HEK293 (cell line): ENCODE results near the gene ARPC4.

Experiments
- CTCF ChIA-PET: fragments of 350-600 bp; formaldehyde crosslinking; extraction: SDS; loops from one replicate; lab custom pipeline; 2021; ENCODE audit warnings: antibody characterized with exemption; lab: Yijun Ruan, JAX
- POLR2A ChIA-PET: fragments of 300-600 bp; formaldehyde crosslinking; extraction: SDS; loops from one replicate; lab custom pipeline; 2020; ENCODE audit warnings: antibody characterized with exemption, inconsistent platforms; lab: Yijun Ruan, JAX
- H3K27ac ChIP-seq: fragments of 200-500 bp; sonication (Bioruptor generic); 2 replicates; pipeline ENCODE4 v1.5.1; 2014; ENCODE audit warnings: low read depth, low read length, control low read depth, inconsistent platforms; ENCODE audit errors: extremely low read depth
- H3K36me3 ChIP-seq, 2 experiments: fragments of 200-500 bp in 1 of 2; sonication (Bioruptor generic) in 1 of 2; 1 replicate in 1 of 2; 2 replicates in 1 of 2; pipeline ENCODE4 v1.5.1; 2014 to 2017; ENCODE audit warnings: inconsistent platforms in 2 of 2, low read length in 2 of 2; ENCODE audit not compliant: control insufficient read depth in 2 of 2, insufficient read depth in 1 of 2
- H3K4me1 ChIP-seq: fragments of 200-500 bp; sonication (Bioruptor generic); 2 replicates; pipeline ENCODE4 v1.5.1; 2014; ENCODE audit warnings: mild to moderate bottlenecking, low read length, inconsistent platforms; ENCODE audit not compliant: control insufficient read depth, insufficient read depth
- H3K4me3 ChIP-seq: 2 replicates; pipeline ENCODE4 v1.5.1; 2011; ENCODE audit warnings: low read depth, mild to moderate bottlenecking, control low read depth, low read length, moderate library complexity
- H3K9me3 ChIP-seq: fragments of 200-500 bp; sonication (Bioruptor generic); 2 replicates; pipeline ENCODE4 v1.5.1; 2014; ENCODE audit warnings: low read depth, low read length, inconsistent platforms; ENCODE audit not compliant: control insufficient read depth, insufficient read depth
- HOXD13 ChIP-seq: sonication (generic); formaldehyde crosslinking; IDR thresholded peaks from 2 replicates; pipeline ENCODE4 v1.8.0; 2022; ENCODE audit warnings: missing genetic modification reagents, borderline replicate concordance
- KLF16 ChIP-seq: fragments of 450-650 bp; formaldehyde crosslinking; IDR thresholded peaks from 2 replicates; pipeline ENCODE4 v1.5.1; 2017; ENCODE audit warnings: missing biosample characterization, missing genetic modification characterization
- OVOL3 ChIP-seq: fragments of 450-650 bp; formaldehyde crosslinking; IDR thresholded peaks from 2 replicates; pipeline ENCODE4 v1.5.1; 2016; ENCODE audit warnings: missing biosample characterization, missing genetic modification characterization
- PRDM1 ChIP-seq: fragments of 450-650 bp; formaldehyde crosslinking; IDR thresholded peaks from 2 replicates; pipeline ENCODE4; 2016; ENCODE audit warnings: missing biosample characterization, missing genetic modification characterization
- REPIN1 ChIP-seq: fragments of 450-650 bp; formaldehyde crosslinking; IDR thresholded peaks from 2 replicates; pipeline ENCODE4 v1.5.1; 2017; ENCODE audit warnings: missing biosample characterization, missing genetic modification characterization, low read depth
- ZBTB1 ChIP-seq: fragments of 450-650 bp; formaldehyde crosslinking; IDR thresholded peaks from 2 replicates; pipeline ENCODE4 v1.5.1; 2016; ENCODE audit warnings: missing biosample characterization, missing genetic modification characterization
- ZNF138 ChIP-seq: fragments of 450-650 bp; formaldehyde crosslinking; IDR thresholded peaks from 2 replicates; pipeline ENCODE4 v1.5.1; 2016; ENCODE audit warnings: missing biosample characterization, missing genetic modification characterization, borderline replicate concordance
- ZNF16 ChIP-seq: fragments of 450-650 bp; formaldehyde crosslinking; IDR thresholded peaks from 2 replicates; pipeline ENCODE4 v1.5.1; 2016; ENCODE audit warnings: low read depth, missing biosample characterization, missing genetic modification characterization
- ZNF174 ChIP-seq: fragments of 450-650 bp; formaldehyde crosslinking; IDR thresholded peaks from 2 replicates; pipeline ENCODE4 v1.5.0; 2017; ENCODE audit warnings: missing biosample characterization, mild to moderate bottlenecking, missing genetic modification characterization
- ZNF214 ChIP-seq: fragments of 450-650 bp; formaldehyde crosslinking; IDR thresholded peaks from 2 replicates; pipeline ENCODE4 v1.5.1; 2017; ENCODE audit warnings: missing biosample characterization, mild to moderate bottlenecking, missing genetic modification characterization, borderline replicate concordance
- ZNF223 ChIP-seq: fragments of 450-650 bp; formaldehyde crosslinking; IDR thresholded peaks from 2 replicates; pipeline ENCODE4 v1.5.1; 2016; ENCODE audit warnings: missing biosample characterization, missing genetic modification characterization
- ZNF350 ChIP-seq: fragments of 450-650 bp; formaldehyde crosslinking; IDR thresholded peaks from 2 replicates; pipeline ENCODE4 v1.5.0; 2017; ENCODE audit warnings: missing biosample characterization, mild to moderate bottlenecking, missing genetic modification characterization
- ZNF354C ChIP-seq: fragments of 450-650 bp; formaldehyde crosslinking; IDR thresholded peaks from 2 replicates; pipeline ENCODE4 v1.5.1; 2016; ENCODE audit warnings: missing biosample characterization, missing genetic modification characterization, low read depth, borderline replicate concordance
- ZNF366 ChIP-seq: fragments of 450-650 bp; formaldehyde crosslinking; conservative IDR thresholded peaks from 2 replicates; pipeline ENCODE4 v1.5.1; 2016; ENCODE audit warnings: missing biosample characterization, missing genetic modification characterization
- ZNF501 ChIP-seq: fragments of 450-650 bp; formaldehyde crosslinking; IDR thresholded peaks from 2 replicates; pipeline ENCODE4 v1.5.1; 2016; ENCODE audit warnings: missing biosample characterization, missing genetic modification characterization
- ZNF544 ChIP-seq: fragments of 450-650 bp; formaldehyde crosslinking; IDR thresholded peaks from 2 replicates; pipeline ENCODE4 v1.5.0; 2017; ENCODE audit warnings: missing biosample characterization, missing genetic modification characterization
- ZNF560 ChIP-seq: fragments of 450-650 bp; formaldehyde crosslinking; IDR thresholded peaks from 2 replicates; pipeline ENCODE4 v1.5.1; 2017; ENCODE audit warnings: missing biosample characterization, missing genetic modification characterization, borderline replicate concordance
- ZNF585B ChIP-seq: fragments of 450-650 bp; formaldehyde crosslinking; IDR thresholded peaks from 2 replicates; pipeline ENCODE4 v1.5.1; 2016; ENCODE audit warnings: missing biosample characterization, missing genetic modification characterization
- ZNF629 ChIP-seq: fragments of 450-650 bp; formaldehyde crosslinking; IDR thresholded peaks from 2 replicates; pipeline ENCODE4 v1.5.1; 2017; ENCODE audit warnings: missing biosample characterization, missing genetic modification characterization
- ZNF701 ChIP-seq: fragments of 450-650 bp; formaldehyde crosslinking; IDR thresholded peaks from 2 replicates; pipeline ENCODE4 v1.5.1; 2016; ENCODE audit warnings: missing biosample characterization, missing genetic modification characterization
- ZNF768 ChIP-seq: fragments of 450-650 bp; formaldehyde crosslinking; IDR thresholded peaks from 2 replicates; pipeline ENCODE4 v1.5.1; 2018; ENCODE audit warnings: missing biosample characterization, mild to moderate bottlenecking, missing genetic modification characterization
- ZNF843 ChIP-seq: fragments of 450-650 bp; formaldehyde crosslinking; IDR thresholded peaks from 2 replicates; pipeline ENCODE4 v1.5.1; 2016; ENCODE audit warnings: missing biosample characterization, missing genetic modification characterization
- ZXDB ChIP-seq: fragments of 450-650 bp; formaldehyde crosslinking; IDR thresholded peaks from 2 replicates; pipeline ENCODE4 v1.5.1; 2016; ENCODE audit warnings: missing biosample characterization, missing genetic modification characterization
- TF ChIP-seq, protein P1 (sequence below): fragments of 450-650 bp; formaldehyde crosslinking; optimal IDR thresholded peaks from 2 replicates; pipeline ENCODE3; 2016; ENCODE audit warnings: missing biosample characterization, mild to moderate bottlenecking, missing genetic modification characterization
- TF ChIP-seq, protein P2 (sequence below): fragments of 450-650 bp; formaldehyde crosslinking; IDR thresholded peaks from 2 replicates; pipeline ENCODE4 v1.5.1; 2016; ENCODE audit warnings: missing biosample characterization, missing genetic modification characterization
- TF ChIP-seq, protein P3 (sequence below): fragments of 450-650 bp; formaldehyde crosslinking; IDR thresholded peaks from 2 replicates; pipeline ENCODE4 v1.5.1; 2016; ENCODE audit warnings: missing biosample characterization, missing genetic modification characterization
- TF ChIP-seq, protein P4 (sequence below): fragments of 450-650 bp; formaldehyde crosslinking; IDR thresholded peaks from 2 replicates; pipeline ENCODE4 v1.5.1; 2016; ENCODE audit warnings: missing biosample characterization, missing genetic modification characterization
- TF ChIP-seq, protein P5 (sequence below): fragments of 450-650 bp; formaldehyde crosslinking; IDR thresholded peaks from 2 replicates; pipeline ENCODE4 v1.5.1; 2016; ENCODE audit warnings: missing biosample characterization, missing genetic modification characterization, borderline replicate concordance

The ARPC4 gene

DNA sequence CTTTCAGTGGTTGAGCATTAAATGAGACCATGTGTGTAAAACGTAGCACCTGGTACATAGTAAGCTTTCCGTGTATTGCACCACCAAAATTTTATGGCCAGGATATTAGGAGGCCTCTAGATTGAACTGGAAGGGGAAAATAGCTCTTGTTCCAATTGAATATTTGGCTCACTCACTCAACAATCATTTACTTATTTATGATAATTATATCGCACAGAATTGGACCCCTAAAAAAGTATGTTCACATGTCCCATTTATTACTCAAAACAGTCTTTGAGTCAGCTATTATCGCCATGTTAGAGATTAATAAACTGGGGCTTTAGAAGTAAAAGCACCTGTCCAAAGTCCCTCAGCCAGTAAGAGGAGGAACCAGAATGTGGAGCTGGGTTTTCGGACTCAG lies 12.1 kb downstream of the ARPC4 start:
- ChIA-PET POLR2A (interaction anchor here (0.6 to 2.3 kb wide), 2 partner anchors 12 to 20 kb away, joined by 6 to 14 read pairs; partner anchors contain the start of genes ARPC4 and TADA3), CTCF (interaction anchor here (0.6 kb wide), 1 partner anchor 12 kb away, joined by 3 read pairs; the partner anchor contains the start of gene ARPC4)
- Histone ChIP-seq H3K9me3 (no peaks in the 10 kb centered on the region), H3K4me1 (peaks cover 6% of the 10 kb centered on the region; the same call in 1 of the 2 replicates), H3K27ac (no peak overlapping the region), H3K36me3 (peaks cover 42 to 88% of the 10 kb centered on the region in 2 experiments), H3K4me3 (no peak overlapping the region)
- TF ChIP-seq ZNF629 (tag by site-specific recombination) (no peak), REPIN1 (tag by site-specific recombination) (no peak), HOXD13 (no peak), ZNF585B (tag by site-specific recombination) (no peak), ZNF366 (tag by site-specific recombination) (no peak), ZNF214 (tag by site-specific recombination) (no peak), ZNF843 (tag by site-specific recombination) (no peak), ZNF16 (tag by site-specific recombination) (no peak), KLF16 (tag by site-specific recombination) (no peak), OVOL3 (no peak), ZNF768 (tag by site-specific recombination) (no peak), ZNF560 (tag by site-specific recombination) (no peak), ZNF138 (tag by site-specific recombination) (no peak)
- TF ChIP-seq, protein P1, sequence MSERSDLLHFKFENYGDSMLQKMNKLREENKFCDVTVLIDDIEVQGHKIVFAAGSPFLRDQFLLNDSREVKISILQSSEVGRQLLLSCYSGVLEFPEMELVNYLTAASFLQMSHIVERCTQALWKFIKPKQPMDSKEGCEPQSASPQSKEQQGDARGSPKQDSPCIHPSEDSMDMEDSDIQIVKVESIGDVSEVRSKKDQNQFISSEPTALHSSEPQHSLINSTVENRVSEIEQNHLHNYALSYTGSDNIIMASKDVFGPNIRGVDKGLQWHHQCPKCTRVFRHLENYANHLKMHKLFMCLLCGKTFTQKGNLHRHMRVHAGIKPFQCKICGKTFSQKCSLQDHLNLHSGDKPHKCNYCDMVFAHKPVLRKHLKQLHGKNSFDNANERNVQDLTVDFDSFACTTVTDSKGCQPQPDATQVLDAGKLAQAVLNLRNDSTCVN (tag by site-specific recombination): no peak
- TF ChIP-seq, protein P2, sequence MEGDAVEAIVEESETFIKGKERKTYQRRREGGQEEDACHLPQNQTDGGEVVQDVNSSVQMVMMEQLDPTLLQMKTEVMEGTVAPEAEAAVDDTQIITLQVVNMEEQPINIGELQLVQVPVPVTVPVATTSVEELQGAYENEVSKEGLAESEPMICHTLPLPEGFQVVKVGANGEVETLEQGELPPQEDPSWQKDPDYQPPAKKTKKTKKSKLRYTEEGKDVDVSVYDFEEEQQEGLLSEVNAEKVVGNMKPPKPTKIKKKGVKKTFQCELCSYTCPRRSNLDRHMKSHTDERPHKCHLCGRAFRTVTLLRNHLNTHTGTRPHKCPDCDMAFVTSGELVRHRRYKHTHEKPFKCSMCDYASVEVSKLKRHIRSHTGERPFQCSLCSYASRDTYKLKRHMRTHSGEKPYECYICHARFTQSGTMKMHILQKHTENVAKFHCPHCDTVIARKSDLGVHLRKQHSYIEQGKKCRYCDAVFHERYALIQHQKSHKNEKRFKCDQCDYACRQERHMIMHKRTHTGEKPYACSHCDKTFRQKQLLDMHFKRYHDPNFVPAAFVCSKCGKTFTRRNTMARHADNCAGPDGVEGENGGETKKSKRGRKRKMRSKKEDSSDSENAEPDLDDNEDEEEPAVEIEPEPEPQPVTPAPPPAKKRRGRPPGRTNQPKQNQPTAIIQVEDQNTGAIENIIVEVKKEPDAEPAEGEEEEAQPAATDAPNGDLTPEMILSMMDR: no peak

DNA sequence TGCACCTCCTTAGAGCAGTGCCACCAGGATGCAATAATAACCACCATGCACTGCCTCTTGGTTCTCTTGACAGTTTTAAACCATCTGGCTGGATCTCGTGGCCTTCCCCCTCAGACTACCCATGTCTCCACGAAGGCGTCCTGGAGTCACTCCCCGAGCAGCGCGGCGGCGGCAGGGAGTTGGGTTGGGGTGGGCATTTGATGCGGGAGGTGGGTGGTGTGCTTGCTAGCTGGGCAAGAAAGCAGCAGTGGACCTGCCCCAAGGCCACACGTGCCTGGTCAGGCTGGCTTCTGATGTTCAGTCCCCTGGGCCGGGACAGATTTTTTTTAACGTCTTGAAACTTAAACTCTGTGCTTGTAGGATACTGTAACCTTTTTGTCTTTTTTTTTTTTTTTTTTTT lies 13.3 kb downstream of the ARPC4 start:
- Histone ChIP-seq H3K4me1 (peaks cover 6% of the 10 kb centered on the region; the same call in 1 of the 2 replicates), H3K36me3 (peaks cover 30 to 83% of the 10 kb centered on the region in 2 experiments), H3K4me3 (no peak overlapping the region), H3K9me3 (no peaks in the 10 kb centered on the region), H3K27ac (no peak overlapping the region)
- POLR2A ChIA-PET: no interaction called here
- CTCF ChIA-PET: interaction anchor here (1.5 kb wide), 1 partner anchor 302 kb away, joined by 5 read pairs; no protein-coding TSS in a partner anchor
- TF ChIP-seq ZNF350 (tag by site-specific recombination): no peak
- no peak for TF ChIP-seq ZNF701 (tag by site-specific recombination)
- no peak for TF ChIP-seq ZNF354C (tag by site-specific recombination)
- TF ChIP-seq, protein P3, sequence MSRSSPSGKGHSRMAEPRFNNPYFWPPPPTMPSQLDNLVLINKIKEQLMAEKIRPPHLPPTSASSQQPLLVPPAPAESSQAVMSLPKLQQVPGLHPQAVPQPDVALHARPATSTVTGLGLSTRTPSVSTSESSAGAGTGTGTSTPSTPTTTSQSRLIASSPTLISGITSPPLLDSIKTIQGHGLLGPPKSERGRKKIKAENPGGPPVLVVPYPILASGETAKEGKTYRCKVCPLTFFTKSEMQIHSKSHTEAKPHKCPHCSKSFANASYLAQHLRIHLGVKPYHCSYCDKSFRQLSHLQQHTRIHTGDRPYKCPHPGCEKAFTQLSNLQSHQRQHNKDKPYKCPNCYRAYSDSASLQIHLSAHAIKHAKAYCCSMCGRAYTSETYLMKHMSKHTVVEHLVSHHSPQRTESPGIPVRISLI (tag by site-specific recombination): no peak
- TF ChIP-seq ZXDB: no peak
- no peak for TF ChIP-seq ZNF16 (tag by site-specific recombination)
- TF ChIP-seq ZNF544 (tag by site-specific recombination): no peak
- no peak for TF ChIP-seq PRDM1 (tag by site-specific recombination)
- no peak for TF ChIP-seq HOXD13
- no peak for TF ChIP-seq ZNF174 (tag by site-specific recombination)
- TF ChIP-seq ZNF501 (tag by site-specific recombination): no peak
- TF ChIP-seq ZBTB1: no peak
- TF ChIP-seq ZNF223 (tag by site-specific recombination): no peak
- TF ChIP-seq, protein P4, sequence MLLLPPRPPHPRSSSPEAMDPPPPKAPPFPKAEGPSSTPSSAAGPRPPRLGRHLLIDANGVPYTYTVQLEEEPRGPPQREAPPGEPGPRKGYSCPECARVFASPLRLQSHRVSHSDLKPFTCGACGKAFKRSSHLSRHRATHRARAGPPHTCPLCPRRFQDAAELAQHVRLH (tag by site-specific recombination): no peak
- TF ChIP-seq, protein P5, sequence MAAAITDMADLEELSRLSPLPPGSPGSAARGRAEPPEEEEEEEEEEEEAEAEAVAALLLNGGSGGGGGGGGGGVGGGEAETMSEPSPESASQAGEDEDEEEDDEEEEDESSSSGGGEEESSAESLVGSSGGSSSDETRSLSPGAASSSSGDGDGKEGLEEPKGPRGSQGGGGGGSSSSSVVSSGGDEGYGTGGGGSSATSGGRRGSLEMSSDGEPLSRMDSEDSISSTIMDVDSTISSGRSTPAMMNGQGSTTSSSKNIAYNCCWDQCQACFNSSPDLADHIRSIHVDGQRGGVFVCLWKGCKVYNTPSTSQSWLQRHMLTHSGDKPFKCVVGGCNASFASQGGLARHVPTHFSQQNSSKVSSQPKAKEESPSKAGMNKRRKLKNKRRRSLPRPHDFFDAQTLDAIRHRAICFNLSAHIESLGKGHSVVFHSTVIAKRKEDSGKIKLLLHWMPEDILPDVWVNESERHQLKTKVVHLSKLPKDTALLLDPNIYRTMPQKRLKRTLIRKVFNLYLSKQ (tag by site-specific recombination): no peak
- no peak for TF ChIP-seq ZNF585B (tag by site-specific recombination)
